OCI-LY3 (cell line): Measurements from ENCODE around the gene SPSB3.
A peak's percentile ranks its signal among the peaks of the same experiment; 100 is the strongest.

Experiments
- H2AFZ ChIP-seq: fragments of 200-600, 300-600 bp; shearing (Covaris generic); 2 replicates; pipeline ENCODE4 v1.6.0; 2014; ENCODE audit warnings: antibody characterized with exemption, low read depth, low read length
- H3K27ac ChIP-seq: fragments of 200-600, 300-600 bp; sonication (generic); 2 replicates; pipeline ENCODE4 v1.5.1; 2014; ENCODE audit warnings: mild to moderate bottlenecking, low read length, moderate library complexity, mixed read lengths
- H3K27me3 ChIP-seq: fragments of 200-600, 300-600 bp; sonication (generic); 2 replicates; pipeline ENCODE4 v1.6.1; 2014; ENCODE audit warnings: low read depth, low read length, mixed read lengths
- H3K36me3 ChIP-seq: fragments of 200-600, 300-600 bp; sonication (generic); replicated peaks from 2 replicates; pipeline ENCODE3; 2014; ENCODE audit warnings: low read depth, low read length, mixed read lengths
- H3K4me1 ChIP-seq: fragments of 300-600, 200-600 bp; sonication (generic); 2 replicates; pipeline ENCODE4 v1.6.1; 2014; ENCODE audit warnings: low read length, mixed read lengths
- H3K4me2 ChIP-seq: fragments of 200-600, 300-600 bp; sonication (generic); 2 replicates; pipeline ENCODE4 v1.6.1; 2014; ENCODE audit warnings: low read length, mixed read lengths
- H3K4me3 ChIP-seq: fragments of 300-600, 200-600 bp; sonication (generic); 2 replicates; pipeline ENCODE4 v1.5.1; 2014; ENCODE audit warnings: antibody characterized with exemption, mild to moderate bottlenecking, low read length, moderate library complexity
- H3K79me2 ChIP-seq: fragments of 300-600, 200-600 bp; shearing (Covaris generic); 2 replicates; pipeline ENCODE4 v1.6.1; 2014; ENCODE audit warnings: mild to moderate bottlenecking, low read length, mixed read lengths
- H3K9ac ChIP-seq: fragments of 300-600, 200-600 bp; shearing (Covaris generic); 2 replicates; pipeline ENCODE4 v1.6.0; 2014; ENCODE audit warnings: mild to moderate bottlenecking, low read length, moderate library complexity
- H3K9me3 ChIP-seq: fragments of 200-600, 300-600 bp; shearing (Covaris generic); 2 replicates; pipeline ENCODE4 v1.6.1; 2014; ENCODE audit warnings: low read length, mixed read lengths; ENCODE audit not compliant: insufficient read depth
- H4K20me1 ChIP-seq: fragments of 200-600, 300-600 bp; sonication (generic); 2 replicates; pipeline ENCODE4 v1.6.1; 2016; ENCODE audit warnings: low read length, mixed read lengths; ENCODE audit not compliant: insufficient read depth
- EZH2phosphoT487 ChIP-seq: fragments of 200-600 bp; shearing (Covaris generic); IDR thresholded peaks from 2 replicates; pipeline ENCODE4 v1.6.1; 2018; ENCODE audit warnings: antibody characterized with exemption, mixed run types, low read depth
- TF ChIP-seq, protein P1 (sequence below): fragments of 200-600, 300-600 bp; sonication (generic); IDR thresholded peaks from 2 replicates; pipeline ENCODE4 v1.5.1; 2014; ENCODE audit warnings: antibody characterized with exemption, low read length, low read depth

Gene SPSB3

DNA sequence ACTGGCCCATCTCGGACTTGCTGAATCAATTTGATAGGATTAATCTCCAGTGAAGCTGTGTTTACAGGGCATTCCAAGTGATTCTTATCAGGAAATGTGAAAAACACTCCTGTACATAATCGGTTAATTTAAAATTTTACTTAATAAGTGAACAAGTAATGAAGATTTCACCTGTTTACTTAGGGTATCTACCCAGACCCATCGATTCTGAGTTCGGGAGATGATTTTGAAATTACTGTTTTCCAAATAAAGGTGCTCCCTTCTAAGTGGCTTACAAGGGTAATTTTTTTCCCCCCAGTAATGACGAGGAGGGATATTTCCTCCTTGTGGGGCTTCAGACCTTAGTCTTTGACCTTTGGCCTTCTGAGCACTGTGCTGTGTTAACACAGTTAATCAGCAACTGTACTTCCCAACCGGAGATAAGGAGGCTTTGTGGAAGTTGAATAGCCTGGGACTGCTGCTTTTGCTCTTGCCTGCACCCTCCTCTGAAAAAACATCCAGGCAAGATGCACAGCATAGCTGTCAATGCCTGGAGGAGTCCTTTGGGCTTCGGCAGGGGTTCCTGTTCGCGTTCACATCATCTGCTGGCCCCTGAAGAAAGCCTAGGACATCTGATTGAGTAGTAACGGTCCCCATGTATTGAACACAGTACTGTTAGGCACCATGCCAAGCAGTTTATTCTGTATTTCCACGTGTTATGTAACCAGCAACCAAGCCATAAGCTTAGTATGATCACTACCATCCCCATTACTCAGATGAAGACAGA is 46.5 kb upstream of the SPSB3 start:
- peaks cover 3% of the 10 kb centered on the region for H3K36me3 ChIP-seq
- H3K4me1 ChIP-seq: peaks cover 20% of the 10 kb centered on the region
- H4K20me1 ChIP-seq: no peaks in the 10 kb centered on the region
- no peak overlapping the region for H3K9ac ChIP-seq
- TF ChIP-seq, protein P1, sequence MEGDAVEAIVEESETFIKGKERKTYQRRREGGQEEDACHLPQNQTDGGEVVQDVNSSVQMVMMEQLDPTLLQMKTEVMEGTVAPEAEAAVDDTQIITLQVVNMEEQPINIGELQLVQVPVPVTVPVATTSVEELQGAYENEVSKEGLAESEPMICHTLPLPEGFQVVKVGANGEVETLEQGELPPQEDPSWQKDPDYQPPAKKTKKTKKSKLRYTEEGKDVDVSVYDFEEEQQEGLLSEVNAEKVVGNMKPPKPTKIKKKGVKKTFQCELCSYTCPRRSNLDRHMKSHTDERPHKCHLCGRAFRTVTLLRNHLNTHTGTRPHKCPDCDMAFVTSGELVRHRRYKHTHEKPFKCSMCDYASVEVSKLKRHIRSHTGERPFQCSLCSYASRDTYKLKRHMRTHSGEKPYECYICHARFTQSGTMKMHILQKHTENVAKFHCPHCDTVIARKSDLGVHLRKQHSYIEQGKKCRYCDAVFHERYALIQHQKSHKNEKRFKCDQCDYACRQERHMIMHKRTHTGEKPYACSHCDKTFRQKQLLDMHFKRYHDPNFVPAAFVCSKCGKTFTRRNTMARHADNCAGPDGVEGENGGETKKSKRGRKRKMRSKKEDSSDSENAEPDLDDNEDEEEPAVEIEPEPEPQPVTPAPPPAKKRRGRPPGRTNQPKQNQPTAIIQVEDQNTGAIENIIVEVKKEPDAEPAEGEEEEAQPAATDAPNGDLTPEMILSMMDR: no peak
- TF ChIP-seq EZH2phosphoT487: no peak
- no peak overlapping the region for H3K4me3 ChIP-seq
- H3K27me3 ChIP-seq: no peaks in the 10 kb centered on the region
- no peak overlapping the region for H3K4me2 ChIP-seq
- H3K27ac ChIP-seq: no peak overlapping the region
- H2AFZ ChIP-seq: no peak overlapping the region
- no peaks in the 10 kb centered on the region for H3K9me3 ChIP-seq
- peaks cover 35% of the 10 kb centered on the region for H3K79me2 ChIP-seq

DNA sequence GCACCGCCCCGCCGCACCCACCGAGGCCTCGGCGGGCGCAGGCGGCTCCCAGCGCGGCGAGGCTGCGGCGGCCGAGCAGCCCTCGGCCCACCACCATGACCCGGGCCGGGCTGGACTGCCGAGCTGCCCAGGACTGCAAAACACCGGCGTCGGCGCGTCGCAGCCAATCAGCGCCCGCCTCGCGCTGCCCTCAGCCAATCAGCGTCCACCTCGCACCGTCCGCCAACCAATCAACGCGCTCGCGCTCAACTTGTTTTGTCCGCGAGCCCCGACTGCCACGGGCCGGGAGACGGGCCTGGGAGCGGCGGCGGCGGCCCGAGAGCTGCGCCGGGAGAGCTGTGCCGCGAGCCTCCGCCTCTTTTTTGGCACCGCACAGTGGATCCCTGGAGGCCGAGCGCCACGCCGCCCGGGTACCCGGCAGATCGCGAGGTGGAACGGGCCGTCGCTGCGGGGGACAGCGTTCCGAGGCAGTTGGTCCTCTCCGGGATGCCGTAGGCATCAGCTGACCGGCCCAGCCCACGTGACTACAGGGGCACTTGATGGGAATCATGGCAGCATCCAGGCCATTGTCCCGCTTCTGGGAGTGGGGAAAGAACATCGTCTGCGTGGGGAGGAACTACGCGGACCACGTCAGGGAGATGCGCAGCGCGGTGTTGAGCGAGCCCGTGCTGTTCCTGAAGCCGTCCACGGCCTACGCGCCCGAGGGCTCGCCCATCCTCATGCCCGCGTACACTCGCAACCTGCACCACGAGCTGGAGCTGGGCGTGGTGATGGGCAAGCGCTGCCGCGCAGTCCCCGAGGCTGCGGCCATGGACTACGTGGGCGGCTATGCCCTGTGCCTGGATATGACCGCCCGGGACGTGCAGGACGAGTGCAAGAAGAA is 44.6 kb upstream of the SPSB3 start, which contains the start of the genes FAHD1 and HAGH:
TSS of gene FAHD1 (plus strand) at position 516 of the 883 bp plus-strand sequence. CDS start at position 549, 33 bp downstream.
TSS of gene HAGH (minus strand) at position 135 of the 883 bp plus-strand sequence. CDS start at position 97, 38 bp downstream.
- Histone ChIP-seq H4K20me1 (no peaks in the 10 kb centered on the region), H3K4me2 (peak within 1 kb of the TSS; percentile 96), H3K36me3 (peaks cover 3% of the 10 kb centered on the region), H3K4me1 (peaks cover 20% of the 10 kb centered on the region), H3K27ac (peak within 1 kb of the TSS; percentile 49), H3K79me2 (peaks cover 35% of the 10 kb centered on the region), H3K27me3 (no peaks in the 10 kb centered on the region), H3K9me3 (no peaks in the 10 kb centered on the region), H3K9ac (peak within 1 kb of the TSS; percentile 81), H2AFZ (peak within 1 kb of the TSS; percentile 90), H3K4me3 (peak within 1 kb of the TSS; percentile 97)
- no peak for TF ChIP-seq EZH2phosphoT487

DNA sequence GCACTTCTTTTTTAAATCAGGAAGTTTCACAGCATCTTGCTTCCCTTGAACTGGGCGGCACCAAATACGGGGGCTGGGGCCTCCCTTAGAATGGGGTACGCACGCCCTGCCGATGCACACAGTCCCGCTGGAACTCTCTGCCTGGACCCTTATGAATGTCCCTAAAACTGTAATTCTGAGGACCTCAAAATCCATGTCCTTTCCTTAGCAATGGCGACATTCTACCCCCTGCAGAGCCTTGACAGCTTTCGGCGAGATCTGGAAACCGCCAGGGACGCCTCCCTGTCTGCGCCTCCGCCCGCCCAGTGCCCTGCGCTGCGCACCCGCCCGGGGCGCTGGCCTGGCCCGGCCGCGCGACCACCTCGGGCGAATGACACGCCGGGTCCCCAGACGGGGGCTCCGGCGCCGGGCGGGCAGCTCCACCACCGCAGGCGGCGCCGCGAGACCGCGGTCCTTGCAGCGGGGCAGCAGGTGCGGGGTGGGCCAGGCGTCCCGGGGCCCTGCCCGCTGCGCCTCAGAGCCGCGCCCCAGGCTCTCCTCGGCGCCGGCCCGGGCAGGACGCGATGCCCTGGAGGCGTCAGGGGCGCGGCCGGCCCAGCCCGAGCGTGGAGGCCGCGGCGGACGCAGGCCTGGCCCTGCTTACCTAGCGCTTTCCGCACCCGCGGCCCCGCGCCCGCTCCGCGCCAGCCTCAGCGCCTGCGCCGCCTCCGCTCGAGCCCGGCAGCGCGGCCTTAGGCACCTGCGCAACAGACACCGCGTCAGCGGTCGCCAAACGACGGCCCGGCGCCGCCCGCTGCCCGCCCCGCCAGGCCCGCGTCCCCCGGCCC is 43.7 kb upstream of the SPSB3 start:
- Histone ChIP-seq H3K4me1 (peaks cover 20% of the 10 kb centered on the region), H3K27ac (no peak overlapping the region), H4K20me1 (no peaks in the 10 kb centered on the region), H3K27me3 (no peaks in the 10 kb centered on the region), H2AFZ (no peak overlapping the region; the same call in 1 of the 2 replicates), H3K4me2 (peak overlapping the region; percentile 75), H3K9ac (peak overlapping the region; percentile 31; the same call in 1 of the 2 replicates), H3K9me3 (no peaks in the 10 kb centered on the region), H3K79me2 (peaks cover 35% of the 10 kb centered on the region), H3K36me3 (peaks cover 3% of the 10 kb centered on the region), H3K4me3 (peak overlapping the region; percentile 97)
- TF ChIP-seq, protein P1: no peak
- TF ChIP-seq EZH2phosphoT487: no peak

DNA sequence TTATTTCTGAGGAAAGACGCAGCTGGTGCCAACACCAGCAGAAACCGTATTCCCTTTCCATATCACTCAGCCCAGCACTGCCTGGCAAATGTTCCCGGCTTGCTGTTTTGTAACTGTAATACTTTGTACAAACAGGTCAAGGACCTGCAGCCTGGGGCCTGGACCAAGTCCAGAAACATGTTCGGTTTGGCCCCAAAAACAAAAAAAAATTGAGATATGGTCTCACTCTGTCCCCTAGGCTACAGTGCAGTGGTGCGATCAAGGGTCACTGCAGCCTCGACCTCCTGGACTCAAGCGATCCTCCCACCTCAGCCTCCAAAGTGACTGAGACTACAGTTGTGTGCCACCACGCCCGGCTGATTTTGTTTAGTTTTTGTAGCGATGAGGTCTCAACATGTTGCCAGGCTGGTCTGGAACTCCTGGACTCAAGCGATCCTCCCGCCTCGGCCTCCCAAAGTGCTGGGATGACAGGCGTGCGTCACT is 43.1 kb upstream of the SPSB3 start:
- Histone ChIP-seq H3K36me3 (peaks cover 3% of the 10 kb centered on the region), H3K27me3 (no peaks in the 10 kb centered on the region), H3K9me3 (no peaks in the 10 kb centered on the region), H2AFZ (no peak overlapping the region), H3K27ac (no peak overlapping the region), H3K4me2 (peak overlapping the region; percentile 75), H3K79me2 (peaks cover 35% of the 10 kb centered on the region), H3K9ac (peak overlapping the region; percentile 31; the same call in 1 of the 2 replicates), H3K4me3 (peak overlapping the region; percentile 97), H4K20me1 (no peaks in the 10 kb centered on the region), H3K4me1 (peaks cover 20% of the 10 kb centered on the region)
- no peak for TF ChIP-seq EZH2phosphoT487
- TF ChIP-seq, protein P1: no peak
